Measurements from ENCODE around the gene BSDC1.

GRCh38 chr1:32380057-32380456, 14.2 kb downstream of the BSDC1 start:
- TF ChIP-seq, protein P1, sequence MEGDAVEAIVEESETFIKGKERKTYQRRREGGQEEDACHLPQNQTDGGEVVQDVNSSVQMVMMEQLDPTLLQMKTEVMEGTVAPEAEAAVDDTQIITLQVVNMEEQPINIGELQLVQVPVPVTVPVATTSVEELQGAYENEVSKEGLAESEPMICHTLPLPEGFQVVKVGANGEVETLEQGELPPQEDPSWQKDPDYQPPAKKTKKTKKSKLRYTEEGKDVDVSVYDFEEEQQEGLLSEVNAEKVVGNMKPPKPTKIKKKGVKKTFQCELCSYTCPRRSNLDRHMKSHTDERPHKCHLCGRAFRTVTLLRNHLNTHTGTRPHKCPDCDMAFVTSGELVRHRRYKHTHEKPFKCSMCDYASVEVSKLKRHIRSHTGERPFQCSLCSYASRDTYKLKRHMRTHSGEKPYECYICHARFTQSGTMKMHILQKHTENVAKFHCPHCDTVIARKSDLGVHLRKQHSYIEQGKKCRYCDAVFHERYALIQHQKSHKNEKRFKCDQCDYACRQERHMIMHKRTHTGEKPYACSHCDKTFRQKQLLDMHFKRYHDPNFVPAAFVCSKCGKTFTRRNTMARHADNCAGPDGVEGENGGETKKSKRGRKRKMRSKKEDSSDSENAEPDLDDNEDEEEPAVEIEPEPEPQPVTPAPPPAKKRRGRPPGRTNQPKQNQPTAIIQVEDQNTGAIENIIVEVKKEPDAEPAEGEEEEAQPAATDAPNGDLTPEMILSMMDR (IDR thresholded peaks at IDR 0.05; ENCODE audit: low read depth, low read length): no peak
- TF ChIP-seq EZH2phosphoT487 (IDR thresholded peaks at IDR 0.05; ENCODE audit: low read depth): no peak

All from OCI-LY3 (cell line).